ENCODE results near the gene LRIT2. TPM values are rescaled to one million over a fixed set of nuclear protein-coding genes. Genes with fewer than 3 reads are reported as not detected.

Gene LRIT2
- total RNA-seq, 1 experiment from 2014 or later: not detected

DNA sequence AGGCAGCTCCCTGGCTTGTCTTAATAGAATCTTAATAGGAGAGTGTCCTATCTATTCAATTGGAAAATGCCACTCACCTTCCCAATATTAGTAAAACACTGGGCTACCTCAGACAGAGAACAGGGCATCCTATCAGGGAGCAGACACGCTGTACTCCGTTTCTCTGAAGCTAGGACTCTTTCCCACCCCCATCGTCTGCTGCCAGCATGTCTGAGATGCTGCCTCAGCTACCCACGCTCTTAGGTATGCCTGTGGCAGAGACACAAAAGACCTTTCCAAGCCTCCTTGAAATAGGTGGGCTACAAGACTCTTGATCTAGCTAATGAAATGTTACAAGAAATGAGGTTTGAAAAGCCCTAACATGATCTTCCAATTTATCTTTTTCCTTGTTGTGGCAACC, 2.5 kb upstream of the LRIT2 start:
- TF ChIP-seq OVOL2 (CRISPR knock-in tag; IDR thresholded peaks at IDR 0.05; ENCODE audit: borderline replicate concordance) (no peak), TP53 (CRISPR knock-in tag; IDR thresholded peaks at IDR 0.05) (no peak)
- ChIA-PET CTCF (interaction anchor here (0.7 to 5.9 kb wide), 3 partner anchors 9 to 29 kb away, joined by 3 to 36 read pairs (median 4); no protein-coding TSS in a partner anchor), POLR2A (no interaction called here)
- Mint-ChIP-seq H3K27ac (no peak overlapping the region), H3K4me1 (no peaks in the 10 kb centered on the region), H3K4me3 (no peak overlapping the region), H3K36me3 (no peaks in the 10 kb centered on the region), H3K9me3 (no peaks in the 10 kb centered on the region), H3K27me3 (ENCODE audit: low read depth) (peaks cover 4% of the 10 kb centered on the region)
- no peak for ATAC-seq
- DNase-seq (ENCODE audit: low spot score): no peak

DNA sequence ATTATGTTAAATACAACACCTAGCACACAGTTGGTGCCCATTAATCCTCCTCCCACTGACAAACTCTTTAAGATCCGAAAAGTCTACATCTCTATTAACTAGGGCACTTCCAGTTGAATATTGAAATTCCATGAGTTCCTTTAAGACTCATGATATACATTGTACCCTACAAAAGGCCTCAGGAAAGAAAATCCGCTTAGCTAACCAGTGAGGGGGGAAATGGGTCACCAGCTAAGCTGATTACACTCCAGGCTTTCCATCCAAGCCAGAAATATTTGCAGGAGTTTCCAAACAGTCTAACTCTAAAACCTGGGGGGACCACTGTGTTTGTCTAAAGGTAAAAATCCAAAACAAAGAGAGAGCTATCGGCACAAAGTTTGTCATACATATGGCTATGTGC, 1.3 kb upstream of the LRIT2 start:
- no peaks in the 10 kb centered on the region for H3K9me3 Mint-ChIP-seq
- H3K27ac Mint-ChIP-seq: no peak overlapping the region
- no peaks in the 10 kb centered on the region for H3K36me3 Mint-ChIP-seq
- H3K4me1 Mint-ChIP-seq: no peaks in the 10 kb centered on the region
- ATAC-seq (no peak), DNase-seq (ENCODE audit: low spot score) (no peak)
- no peak for TF ChIP-seq NFE2L1 (CRISPR knock-in tag; IDR thresholded peaks at IDR 0.05)
- TF ChIP-seq TCF7 (CRISPR knock-in tag; IDR thresholded peaks at IDR 0.05; ENCODE audit: low read depth): no peak
- TF ChIP-seq SOX15 (CRISPR knock-in tag; IDR thresholded peaks at IDR 0.05): no peak
- no peak for TF ChIP-seq ZNF423 (CRISPR knock-in tag; IDR thresholded peaks at IDR 0.05)
- TF ChIP-seq, protein P1, sequence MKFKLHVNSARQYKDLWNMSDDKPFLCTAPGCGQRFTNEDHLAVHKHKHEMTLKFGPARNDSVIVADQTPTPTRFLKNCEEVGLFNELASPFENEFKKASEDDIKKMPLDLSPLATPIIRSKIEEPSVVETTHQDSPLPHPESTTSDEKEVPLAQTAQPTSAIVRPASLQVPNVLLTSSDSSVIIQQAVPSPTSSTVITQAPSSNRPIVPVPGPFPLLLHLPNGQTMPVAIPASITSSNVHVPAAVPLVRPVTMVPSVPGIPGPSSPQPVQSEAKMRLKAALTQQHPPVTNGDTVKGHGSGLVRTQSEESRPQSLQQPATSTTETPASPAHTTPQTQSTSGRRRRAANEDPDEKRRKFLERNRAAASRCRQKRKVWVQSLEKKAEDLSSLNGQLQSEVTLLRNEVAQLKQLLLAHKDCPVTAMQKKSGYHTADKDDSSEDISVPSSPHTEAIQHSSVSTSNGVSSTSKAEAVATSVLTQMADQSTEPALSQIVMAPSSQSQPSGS (CRISPR knock-in tag; IDR thresholded peaks at IDR 0.05; ENCODE audit: borderline replicate concordance, low read depth): no peak
- peaks cover 4% of the 10 kb centered on the region for H3K27me3 Mint-ChIP-seq (ENCODE audit: low read depth)
- POLR2A ChIA-PET: no interaction called here
- no peak overlapping the region for H3K4me3 Mint-ChIP-seq
- CTCF ChIA-PET: interaction anchor here (1.3 to 5.9 kb wide), 2 partner anchors 10 to 12 kb away, joined by 4 to 36 read pairs; no protein-coding TSS in a partner anchor

DNA sequence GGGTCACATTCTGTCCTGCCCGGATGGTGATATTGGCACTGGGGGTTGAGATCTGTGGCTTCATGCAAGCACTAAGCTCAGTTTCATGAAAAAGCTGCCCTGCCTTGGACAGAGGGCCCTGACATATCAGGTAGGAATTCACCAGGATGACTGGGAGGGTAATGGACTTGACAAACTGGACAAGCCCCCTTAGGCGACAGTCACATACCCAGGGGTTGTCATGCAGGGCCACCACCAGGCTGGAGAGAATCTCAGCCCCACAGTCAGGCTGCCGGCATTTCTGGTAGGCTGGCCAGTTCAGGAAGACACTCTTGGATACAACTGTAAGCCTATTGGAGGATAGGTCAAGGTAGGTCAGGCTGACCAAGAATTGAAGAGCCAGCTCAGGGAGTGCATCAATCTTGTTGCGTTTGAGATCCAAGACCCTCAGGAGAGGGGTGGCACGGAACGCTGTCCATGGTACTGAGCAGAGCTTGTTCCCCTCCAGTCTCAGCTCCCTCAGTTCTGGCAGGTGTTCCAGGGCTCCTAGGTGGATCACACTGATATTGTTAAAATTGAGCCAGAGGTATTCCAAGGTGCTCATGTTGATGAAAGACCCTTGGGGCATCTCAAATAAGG, 824 bp downstream of the LRIT2 start:
- ATAC-seq: peak; percentile 88
- POLR2A ChIA-PET: interaction anchor here (1.1 kb wide), 1 partner anchor 18 kb away, joined by 4 read pairs; no protein-coding TSS in a partner anchor
- Mint-ChIP-seq H3K4me1 (no peaks in the 10 kb centered on the region), H3K4me3 (no peak overlapping the region), H3K27me3 (ENCODE audit: low read depth) (peaks cover 10% of the 10 kb centered on the region), H3K36me3 (no peaks in the 10 kb centered on the region), H3K27ac (no peak overlapping the region), H3K9me3 (peaks cover 2% of the 10 kb centered on the region)
- DNase-seq (ENCODE audit: low spot score): peak; percentile 71
- CTCF ChIA-PET: interaction anchor here (0.7 to 5.9 kb wide), 5 partner anchors 10 to 127 kb away, joined by 3 to 36 read pairs (median 5); no protein-coding TSS in a partner anchor
- TF ChIP-seq, protein P2, sequence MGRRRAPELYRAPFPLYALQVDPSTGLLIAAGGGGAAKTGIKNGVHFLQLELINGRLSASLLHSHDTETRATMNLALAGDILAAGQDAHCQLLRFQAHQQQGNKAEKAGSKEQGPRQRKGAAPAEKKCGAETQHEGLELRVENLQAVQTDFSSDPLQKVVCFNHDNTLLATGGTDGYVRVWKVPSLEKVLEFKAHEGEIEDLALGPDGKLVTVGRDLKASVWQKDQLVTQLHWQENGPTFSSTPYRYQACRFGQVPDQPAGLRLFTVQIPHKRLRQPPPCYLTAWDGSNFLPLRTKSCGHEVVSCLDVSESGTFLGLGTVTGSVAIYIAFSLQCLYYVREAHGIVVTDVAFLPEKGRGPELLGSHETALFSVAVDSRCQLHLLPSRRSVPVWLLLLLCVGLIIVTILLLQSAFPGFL (CRISPR knock-in tag; IDR thresholded peaks at IDR 0.05; ENCODE audit: borderline replicate concordance): no peak
- TF ChIP-seq ELF4 (CRISPR knock-in tag; IDR thresholded peaks at IDR 0.05; ENCODE audit: low read depth) (no peak), IRF2 (CRISPR knock-in tag; IDR thresholded peaks at IDR 0.05; ENCODE audit: borderline replicate concordance, low read depth) (no peak), SMAD3 (CRISPR knock-in tag; IDR thresholded peaks at IDR 0.05; ENCODE audit: borderline replicate concordance) (peak; percentile 92; the same call in 1 of the 2 replicates), NFE2L1 (CRISPR knock-in tag; IDR thresholded peaks at IDR 0.05) (no peak)
- TF ChIP-seq, protein P3, sequence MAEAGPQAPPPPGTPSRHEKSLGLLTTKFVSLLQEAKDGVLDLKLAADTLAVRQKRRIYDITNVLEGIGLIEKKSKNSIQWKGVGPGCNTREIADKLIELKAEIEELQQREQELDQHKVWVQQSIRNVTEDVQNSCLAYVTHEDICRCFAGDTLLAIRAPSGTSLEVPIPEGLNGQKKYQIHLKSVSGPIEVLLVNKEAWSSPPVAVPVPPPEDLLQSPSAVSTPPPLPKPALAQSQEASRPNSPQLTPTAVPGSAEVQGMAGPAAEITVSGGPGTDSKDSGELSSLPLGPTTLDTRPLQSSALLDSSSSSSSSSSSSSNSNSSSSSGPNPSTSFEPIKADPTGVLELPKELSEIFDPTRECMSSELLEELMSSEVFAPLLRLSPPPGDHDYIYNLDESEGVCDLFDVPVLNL (CRISPR knock-in tag; IDR thresholded peaks at IDR 0.05; ENCODE audit: borderline replicate concordance, low read depth): no peak
- TF ChIP-seq, protein P4, sequence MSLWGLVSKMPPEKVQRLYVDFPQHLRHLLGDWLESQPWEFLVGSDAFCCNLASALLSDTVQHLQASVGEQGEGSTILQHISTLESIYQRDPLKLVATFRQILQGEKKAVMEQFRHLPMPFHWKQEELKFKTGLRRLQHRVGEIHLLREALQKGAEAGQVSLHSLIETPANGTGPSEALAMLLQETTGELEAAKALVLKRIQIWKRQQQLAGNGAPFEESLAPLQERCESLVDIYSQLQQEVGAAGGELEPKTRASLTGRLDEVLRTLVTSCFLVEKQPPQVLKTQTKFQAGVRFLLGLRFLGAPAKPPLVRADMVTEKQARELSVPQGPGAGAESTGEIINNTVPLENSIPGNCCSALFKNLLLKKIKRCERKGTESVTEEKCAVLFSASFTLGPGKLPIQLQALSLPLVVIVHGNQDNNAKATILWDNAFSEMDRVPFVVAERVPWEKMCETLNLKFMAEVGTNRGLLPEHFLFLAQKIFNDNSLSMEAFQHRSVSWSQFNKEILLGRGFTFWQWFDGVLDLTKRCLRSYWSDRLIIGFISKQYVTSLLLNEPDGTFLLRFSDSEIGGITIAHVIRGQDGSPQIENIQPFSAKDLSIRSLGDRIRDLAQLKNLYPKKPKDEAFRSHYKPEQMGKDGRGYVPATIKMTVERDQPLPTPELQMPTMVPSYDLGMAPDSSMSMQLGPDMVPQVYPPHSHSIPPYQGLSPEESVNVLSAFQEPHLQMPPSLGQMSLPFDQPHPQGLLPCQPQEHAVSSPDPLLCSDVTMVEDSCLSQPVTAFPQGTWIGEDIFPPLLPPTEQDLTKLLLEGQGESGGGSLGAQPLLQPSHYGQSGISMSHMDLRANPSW (CRISPR knock-in tag; conservative IDR thresholded peaks at IDR 0.05; ENCODE audit: low read depth): no peak
- TF ChIP-seq, protein P5, sequence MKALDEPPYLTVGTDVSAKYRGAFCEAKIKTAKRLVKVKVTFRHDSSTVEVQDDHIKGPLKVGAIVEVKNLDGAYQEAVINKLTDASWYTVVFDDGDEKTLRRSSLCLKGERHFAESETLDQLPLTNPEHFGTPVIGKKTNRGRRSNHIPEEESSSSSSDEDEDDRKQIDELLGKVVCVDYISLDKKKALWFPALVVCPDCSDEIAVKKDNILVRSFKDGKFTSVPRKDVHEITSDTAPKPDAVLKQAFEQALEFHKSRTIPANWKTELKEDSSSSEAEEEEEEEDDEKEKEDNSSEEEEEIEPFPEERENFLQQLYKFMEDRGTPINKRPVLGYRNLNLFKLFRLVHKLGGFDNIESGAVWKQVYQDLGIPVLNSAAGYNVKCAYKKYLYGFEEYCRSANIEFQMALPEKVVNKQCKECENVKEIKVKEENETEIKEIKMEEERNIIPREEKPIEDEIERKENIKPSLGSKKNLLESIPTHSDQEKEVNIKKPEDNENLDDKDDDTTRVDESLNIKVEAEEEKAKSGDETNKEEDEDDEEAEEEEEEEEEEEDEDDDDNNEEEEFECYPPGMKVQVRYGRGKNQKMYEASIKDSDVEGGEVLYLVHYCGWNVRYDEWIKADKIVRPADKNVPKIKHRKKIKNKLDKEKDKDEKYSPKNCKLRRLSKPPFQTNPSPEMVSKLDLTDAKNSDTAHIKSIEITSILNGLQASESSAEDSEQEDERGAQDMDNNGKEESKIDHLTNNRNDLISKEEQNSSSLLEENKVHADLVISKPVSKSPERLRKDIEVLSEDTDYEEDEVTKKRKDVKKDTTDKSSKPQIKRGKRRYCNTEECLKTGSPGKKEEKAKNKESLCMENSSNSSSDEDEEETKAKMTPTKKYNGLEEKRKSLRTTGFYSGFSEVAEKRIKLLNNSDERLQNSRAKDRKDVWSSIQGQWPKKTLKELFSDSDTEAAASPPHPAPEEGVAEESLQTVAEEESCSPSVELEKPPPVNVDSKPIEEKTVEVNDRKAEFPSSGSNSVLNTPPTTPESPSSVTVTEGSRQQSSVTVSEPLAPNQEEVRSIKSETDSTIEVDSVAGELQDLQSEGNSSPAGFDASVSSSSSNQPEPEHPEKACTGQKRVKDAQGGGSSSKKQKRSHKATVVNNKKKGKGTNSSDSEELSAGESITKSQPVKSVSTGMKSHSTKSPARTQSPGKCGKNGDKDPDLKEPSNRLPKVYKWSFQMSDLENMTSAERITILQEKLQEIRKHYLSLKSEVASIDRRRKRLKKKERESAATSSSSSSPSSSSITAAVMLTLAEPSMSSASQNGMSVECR (CRISPR knock-in tag; IDR thresholded peaks at IDR 0.05; ENCODE audit: borderline replicate concordance): peak; percentile 68; the same call in 1 of the 2 replicates
- TF ChIP-seq, protein P6, sequence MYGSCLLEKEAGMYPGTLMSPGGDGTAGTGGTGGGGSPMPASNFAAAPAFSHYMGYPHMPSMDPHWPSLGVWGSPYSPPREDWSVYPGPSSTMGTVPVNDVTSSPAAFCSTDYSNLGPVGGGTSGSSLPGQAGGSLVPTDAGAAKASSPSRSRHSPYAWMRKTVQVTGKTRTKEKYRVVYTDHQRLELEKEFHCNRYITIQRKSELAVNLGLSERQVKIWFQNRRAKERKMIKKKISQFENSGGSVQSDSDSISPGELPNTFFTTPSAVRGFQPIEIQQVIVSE (CRISPR knock-in tag; IDR thresholded peaks at IDR 0.05; ENCODE audit: borderline replicate concordance): no peak
